Spleen (tissue), 7 donors: ENCODE data around the gene VMP1.

Source experiments
- POLR2A ChIP-seq, 3 donors: fragments of 450-650 bp; IDR thresholded peaks; one replicate each; pipeline ENCODE4 v1.5.1; 2017; ENCODE audit warnings: antibody characterized with exemption in 3 of 3, mild to moderate bottlenecking in 1 of 3
- POLR2AphosphoS5 ChIP-seq, 3 donors: sonication (generic); formaldehyde crosslinking; IDR thresholded peaks; one replicate each; pipeline ENCODE4 v1.5.1; 2017; ENCODE audit warnings: antibody characterized with exemption in 3 of 3
- TF ChIP-seq, protein P1 (sequence below), 11 experiments: fragments of 200-600 bp in 7 of 11; fragments of 450-650 bp in 4 of 11; sonication (generic) in 4 of 11; IDR thresholded peaks in 8 of 11; conservative IDR thresholded peaks in 3 of 11; 1 replicate in 7 of 11; 2 replicates in 4 of 11; pipeline versions ENCODE4 v1.4.0 to v1.8.0; 2016 to 2021; ENCODE audit warnings: antibody characterized with exemption in 11 of 11, inconsistent platforms in 4 of 11, mild to moderate bottlenecking in 1 of 11
- donor health status: DM: no; HTN: no; CAD: no; lungs with moderate emphysema.
- donor health status: DM: no; HTN: no; CAD: no.
- donor health status: DM: no; HTN: no; CAD: no.

DNA sequence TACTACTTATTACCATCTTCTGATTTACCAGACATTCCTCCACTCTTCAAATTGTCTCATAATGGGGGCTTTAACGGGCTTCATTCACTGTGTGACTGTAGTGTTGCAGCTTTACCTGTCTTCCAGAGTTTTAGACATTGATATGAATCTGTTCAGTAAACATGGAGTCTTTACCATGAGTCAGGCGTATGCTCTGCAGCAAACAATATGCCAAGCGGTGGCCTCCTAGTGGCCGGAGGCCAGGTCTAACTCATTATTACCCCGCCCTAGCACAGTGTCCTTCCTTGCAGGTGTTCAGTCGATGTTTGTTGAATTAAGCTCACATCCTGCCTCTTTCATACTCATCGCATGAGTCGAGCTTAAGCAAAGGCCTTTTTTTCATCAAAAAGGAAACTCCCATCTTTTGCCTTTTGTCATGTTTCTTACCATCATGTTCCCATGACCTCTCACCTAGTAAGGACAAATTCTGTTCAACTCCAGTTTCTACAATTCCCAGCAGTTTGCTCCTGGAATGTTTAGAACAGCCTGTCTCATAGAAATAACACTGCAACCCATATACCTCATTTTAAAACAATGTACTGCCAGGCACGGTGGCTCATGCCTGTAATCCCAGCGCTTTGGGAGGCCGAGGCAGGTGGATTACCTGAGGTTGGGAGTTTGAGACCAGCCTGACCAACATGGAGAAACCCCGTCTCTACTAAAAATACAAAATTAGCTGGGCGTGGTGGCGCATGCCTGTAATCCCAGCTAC is 145.9 kb downstream of the VMP1 start:
- no peak for TF ChIP-seq POLR2A (IDR thresholded peaks at IDR 0.05)
- peak in 1 of 3 donors; percentile 39 for TF ChIP-seq POLR2AphosphoS5 (IDR thresholded peaks at IDR 0.05)
- TF ChIP-seq, protein P1, sequence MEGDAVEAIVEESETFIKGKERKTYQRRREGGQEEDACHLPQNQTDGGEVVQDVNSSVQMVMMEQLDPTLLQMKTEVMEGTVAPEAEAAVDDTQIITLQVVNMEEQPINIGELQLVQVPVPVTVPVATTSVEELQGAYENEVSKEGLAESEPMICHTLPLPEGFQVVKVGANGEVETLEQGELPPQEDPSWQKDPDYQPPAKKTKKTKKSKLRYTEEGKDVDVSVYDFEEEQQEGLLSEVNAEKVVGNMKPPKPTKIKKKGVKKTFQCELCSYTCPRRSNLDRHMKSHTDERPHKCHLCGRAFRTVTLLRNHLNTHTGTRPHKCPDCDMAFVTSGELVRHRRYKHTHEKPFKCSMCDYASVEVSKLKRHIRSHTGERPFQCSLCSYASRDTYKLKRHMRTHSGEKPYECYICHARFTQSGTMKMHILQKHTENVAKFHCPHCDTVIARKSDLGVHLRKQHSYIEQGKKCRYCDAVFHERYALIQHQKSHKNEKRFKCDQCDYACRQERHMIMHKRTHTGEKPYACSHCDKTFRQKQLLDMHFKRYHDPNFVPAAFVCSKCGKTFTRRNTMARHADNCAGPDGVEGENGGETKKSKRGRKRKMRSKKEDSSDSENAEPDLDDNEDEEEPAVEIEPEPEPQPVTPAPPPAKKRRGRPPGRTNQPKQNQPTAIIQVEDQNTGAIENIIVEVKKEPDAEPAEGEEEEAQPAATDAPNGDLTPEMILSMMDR (IDR thresholded peaks at IDR 0.05 in 8 of 11, conservative IDR thresholded peaks at IDR 0.05 in 3 of 11): peak in 7 of 11 experiments; percentile 16 to 43 (median 38)
